DND-41 (cell line): ENCODE measurements around the gene TSPEAR.
"Not testable (repeated sequence)": the region's sequence is repeated elsewhere in the genome, so short reads cannot be mapped to it uniquely, and the experiment has no call there.

Source experiments
- ATAC-seq: fragments of 200-7000 bp; cut with Tn5 transposase; 3 replicates; pipeline ENCODE4 v1.9.1; 2021; ENCODE audit warnings: low read depth; ENCODE audit not compliant: insufficient read depth
- DNase-seq: peaks from one replicate; pipeline ENCODE4 v3.0.0-alpha.2; 2020
- H2AFZ ChIP-seq: 2 replicates; pipeline ENCODE4 v1.6.0; 2012; ENCODE audit warnings: low read depth, low read length
- H3K27ac ChIP-seq: 2 replicates; pipeline ENCODE4 v1.5.1; 2012; ENCODE audit warnings: low read length, inconsistent platforms
- H3K27me3 ChIP-seq: fragments of 200-600 bp; sonication (generic); 2 replicates; pipeline ENCODE4 v1.6.0; 2012; ENCODE audit warnings: low read length, mild to moderate bottlenecking, inconsistent platforms; ENCODE audit not compliant: insufficient read depth, poor library complexity
- H3K36me3 ChIP-seq: 2 replicates; pipeline ENCODE4 v1.5.1; 2012; ENCODE audit warnings: low read length, inconsistent platforms; ENCODE audit not compliant: insufficient read depth
- H3K4me1 ChIP-seq: 2 replicates; pipeline ENCODE4 v1.5.1; 2012; ENCODE audit warnings: mild to moderate bottlenecking, low read length; ENCODE audit not compliant: insufficient read depth
- H3K4me2 ChIP-seq: 2 replicates; pipeline ENCODE4 v1.6.0; 2012; ENCODE audit warnings: mild to moderate bottlenecking, moderate library complexity, low read length, inconsistent platforms; ENCODE audit not compliant: insufficient read depth
- H3K4me3 ChIP-seq, 2 experiments: fragments of 200-600 bp in 1 of 2; shearing (Covaris generic) in 1 of 2; 2 replicates each; pipeline ENCODE4 v1.5.1; 2012 to 2016; ENCODE audit warnings: inconsistent platforms in 2 of 2, low read length in 2 of 2, mild to moderate bottlenecking in 2 of 2, low read depth in 1 of 2, moderate library complexity in 1 of 2
- H3K79me2 ChIP-seq: 2 replicates; pipeline ENCODE4 v1.6.0; 2012; ENCODE audit warnings: low read length, inconsistent platforms; ENCODE audit not compliant: insufficient read depth
- H3K9ac ChIP-seq: 2 replicates; pipeline ENCODE4 v1.6.0; 2012; ENCODE audit warnings: low read depth, mild to moderate bottlenecking, inconsistent platforms, low read length, moderate library complexity
- H3K9me3 ChIP-seq: 2 replicates; pipeline ENCODE4 v1.5.1; 2012; ENCODE audit warnings: low read length, moderate library complexity, mild to moderate bottlenecking, inconsistent platforms; ENCODE audit not compliant: insufficient read depth, severe bottlenecking
- H4K20me1 ChIP-seq: 2 replicates; pipeline ENCODE4 v1.6.0; 2012; ENCODE audit warnings: low read length; ENCODE audit not compliant: insufficient read depth
- EZH2 ChIP-seq: IDR thresholded peaks from 3 replicates; pipeline ENCODE4 v1.6.1; 2012; ENCODE audit warnings: borderline replicate concordance, low read depth, mild to moderate bottlenecking, moderate library complexity, low read length, inconsistent platforms; ENCODE audit not compliant: severe bottlenecking
- TF ChIP-seq, protein P1 (sequence below): IDR thresholded peaks from 2 replicates; pipeline ENCODE4 v1.5.1; 2012; ENCODE audit warnings: borderline replicate concordance, low read length, moderate library complexity, mild to moderate bottlenecking; ENCODE audit not compliant: poor library complexity, severe bottlenecking; ENCODE audit errors: extremely low read depth

Gene TSPEAR

GRCh38 chr21:44687671-44688070 lies 23.7 kb downstream of the TSPEAR start:
- Histone ChIP-seq H3K9me3 (no peaks in the 10 kb centered on the region), H3K4me2 (no peak overlapping the region), H3K79me2 (no peaks in the 10 kb centered on the region), H3K4me1 (no peaks in the 10 kb centered on the region), H3K36me3 (no peaks in the 10 kb centered on the region), H3K27ac (no peak overlapping the region), H4K20me1 (no peaks in the 10 kb centered on the region), H3K4me3 (no peak overlapping the region), H3K9ac (no peak overlapping the region), H3K27me3 (no peaks in the 10 kb centered on the region), H2AFZ (no peak overlapping the region)
- no peak for TF ChIP-seq EZH2
- TF ChIP-seq, protein P1, sequence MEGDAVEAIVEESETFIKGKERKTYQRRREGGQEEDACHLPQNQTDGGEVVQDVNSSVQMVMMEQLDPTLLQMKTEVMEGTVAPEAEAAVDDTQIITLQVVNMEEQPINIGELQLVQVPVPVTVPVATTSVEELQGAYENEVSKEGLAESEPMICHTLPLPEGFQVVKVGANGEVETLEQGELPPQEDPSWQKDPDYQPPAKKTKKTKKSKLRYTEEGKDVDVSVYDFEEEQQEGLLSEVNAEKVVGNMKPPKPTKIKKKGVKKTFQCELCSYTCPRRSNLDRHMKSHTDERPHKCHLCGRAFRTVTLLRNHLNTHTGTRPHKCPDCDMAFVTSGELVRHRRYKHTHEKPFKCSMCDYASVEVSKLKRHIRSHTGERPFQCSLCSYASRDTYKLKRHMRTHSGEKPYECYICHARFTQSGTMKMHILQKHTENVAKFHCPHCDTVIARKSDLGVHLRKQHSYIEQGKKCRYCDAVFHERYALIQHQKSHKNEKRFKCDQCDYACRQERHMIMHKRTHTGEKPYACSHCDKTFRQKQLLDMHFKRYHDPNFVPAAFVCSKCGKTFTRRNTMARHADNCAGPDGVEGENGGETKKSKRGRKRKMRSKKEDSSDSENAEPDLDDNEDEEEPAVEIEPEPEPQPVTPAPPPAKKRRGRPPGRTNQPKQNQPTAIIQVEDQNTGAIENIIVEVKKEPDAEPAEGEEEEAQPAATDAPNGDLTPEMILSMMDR, result no peak
- ATAC-seq (no peak), DNase-seq (no peak)

GRCh38 chr21:44686843-44687561 lies 24.4 kb downstream of the TSPEAR start:
- no peak overlapping the region for H3K4me2 ChIP-seq
- no peak for TF ChIP-seq EZH2
- TF ChIP-seq, protein P1, result no peak
- no peak overlapping the region for H3K27ac ChIP-seq

GRCh38 chr21:44686000-44686781 lies 25.2 kb downstream of the TSPEAR start:
- Histone ChIP-seq H3K4me3 (no peak overlapping the region), H3K36me3 (no peaks in the 10 kb centered on the region), H3K9ac (no peak overlapping the region), H3K9me3 (no peaks in the 10 kb centered on the region), H3K79me2 (no peaks in the 10 kb centered on the region), H3K27ac (no peak overlapping the region), H2AFZ (no peak overlapping the region), H4K20me1 (no peaks in the 10 kb centered on the region), H3K4me2 (no peak overlapping the region), H3K27me3 (no peaks in the 10 kb centered on the region), H3K4me1 (no peaks in the 10 kb centered on the region)
- no peak for ATAC-seq
- TF ChIP-seq, protein P1, result no peak
- TF ChIP-seq EZH2, result no peak
- DNase-seq, result no peak

More at GRCh38 chr21:44686843-44687561, 24.4 kb downstream of the TSPEAR start:
- Histone ChIP-seq H3K4me1 (no peaks in the 10 kb centered on the region), H3K36me3 (no peaks in the 10 kb centered on the region), H2AFZ (no peak overlapping the region), H4K20me1 (no peaks in the 10 kb centered on the region), H3K79me2 (no peaks in the 10 kb centered on the region), H3K4me3 (no peak overlapping the region), H3K9ac (no peak overlapping the region), H3K27me3 (no peaks in the 10 kb centered on the region), H3K9me3 (no peaks in the 10 kb centered on the region)
- no peak for DNase-seq
- no peak for ATAC-seq

- not testable (repeated sequence) for H3K36me3 ChIP-seq, ATAC-seq, H3K27ac ChIP-seq, H3K4me2 ChIP-seq, H3K4me1 ChIP-seq, H3K27me3 ChIP-seq, H3K9me3 ChIP-seq, DNase-seq, H3K9ac ChIP-seq, H4K20me1 ChIP-seq, H3K4me3 ChIP-seq, H3K79me2 ChIP-seq, H2AFZ ChIP-seq
Observed at GRCh38 chr21:44685050-44685449, 26.3 kb downstream of the TSPEAR start.
